Spleen (tissue), 11 donors: Measurements from ENCODE around the gene EVI5L. TPM values are rescaled to one million over a fixed set of nuclear protein-coding genes. Genes with fewer than 3 reads are reported as not detected.
A peak's percentile ranks its signal among the peaks of the same experiment; 100 is the strongest.

Experiments used
- DNase-seq: peaks from one replicate; pipeline ENCODE4 v3.0.0-alpha.2; 2020
- H3K27ac ChIP-seq, 8 donors: fragments of 200-600 bp; sonication (generic) in 7 of 8; 1 replicate in 4 of 8; 2 replicates in 4 of 8; pipeline versions ENCODE4 v1.5.0 to v1.8.0; 2016 to 2021; ENCODE audit warnings: inconsistent platforms in 4 of 8, mild to moderate bottlenecking in 4 of 8, moderate library complexity in 1 of 8
- H3K27me3 ChIP-seq, 7 donors: fragments of 200-600 bp; sonication (generic) in 6 of 7; replicated peaks in 1 of 7; 1 replicate in 4 of 7; 2 replicates in 3 of 7; pipeline versions ENCODE4 v1.5.0 to v1.8.0; 2016 to 2021; ENCODE audit warnings: inconsistent platforms in 3 of 7, mild to moderate bottlenecking in 1 of 7
- H3K36me3 ChIP-seq, 6 donors: fragments of 200-600 bp; sonication (generic) in 5 of 6; 1 replicate in 4 of 6; 2 replicates in 2 of 6; pipeline versions ENCODE4 v1.5.0 to v1.8.0; 2016 to 2021; ENCODE audit warnings: inconsistent platforms in 2 of 6
- H3K4me1 ChIP-seq, 6 donors: fragments of 200-600 bp; sonication (generic) in 5 of 6; 1 replicate in 3 of 6; 2 replicates in 3 of 6; pipeline versions ENCODE4 v1.5.0 to v1.8.0; 2016 to 2021; ENCODE audit warnings: inconsistent platforms in 3 of 6
- H3K4me3 ChIP-seq, 8 donors: fragments of 200-600 bp; sonication (generic) in 7 of 8; 1 replicate in 4 of 8; 2 replicates in 4 of 8; pipeline versions ENCODE4 v1.5.0 to v1.8.0; 2016 to 2021; ENCODE audit warnings: inconsistent platforms in 4 of 8, mild to moderate bottlenecking in 4 of 8, moderate library complexity in 2 of 8
- H3K9me3 ChIP-seq, 8 donors: fragments of 200-600 bp; sonication (generic) in 7 of 8; 1 replicate in 4 of 8; 2 replicates in 4 of 8; pipeline versions ENCODE4 v1.5.0 to v1.8.0; 2016 to 2021; ENCODE audit warnings: inconsistent platforms in 4 of 8
- CTCF ChIP-seq, 11 experiments: fragments of 200-600 bp in 7 of 11; fragments of 450-650 bp in 4 of 11; sonication (generic) in 4 of 11; IDR thresholded peaks in 8 of 11; conservative IDR thresholded peaks in 3 of 11; 1 replicate in 7 of 11; 2 replicates in 4 of 11; pipeline versions ENCODE4 v1.4.0 to v1.8.0; 2016 to 2021; ENCODE audit warnings: antibody characterized with exemption in 11 of 11, inconsistent platforms in 4 of 11, mild to moderate bottlenecking in 1 of 11
- POLR2A ChIP-seq, 3 donors: fragments of 450-650 bp; IDR thresholded peaks; one replicate each; pipeline ENCODE4 v1.5.1; 2017; ENCODE audit warnings: antibody characterized with exemption in 3 of 3, mild to moderate bottlenecking in 1 of 3
- POLR2AphosphoS5 ChIP-seq, 3 donors: sonication (generic); formaldehyde crosslinking; IDR thresholded peaks; one replicate each; pipeline ENCODE4 v1.5.1; 2017; ENCODE audit warnings: antibody characterized with exemption in 3 of 3
- WGBS, 5 donors: extraction: QIAGEN DNeasy Blood & Tissue Kit in 3 of 5; methylation state at CpG; one replicate each; pipeline versions ENCODE4 v1.1.5 to v1.1.7; 2013 to 2018; 5-methylcytosine and 5-hydroxymethylcytosine counted together
- intact Hi-C: fragments of 100-400 bp; cut with DNase I; formaldehyde crosslinking; loops from one replicate; pipeline ENCODE4 v1.15.0; 2023; ENCODE audit warnings: low total_unique reads
- polyA plus RNA-seq, 3 donors: library from polyadenylated mRNA; stranded (reverse); fragments of 200-250 nt; gene quantifications; one replicate each; pipeline ENCODE4 v1.2.1, GENCODE V29; 2013
- total RNA-seq, 7 donors: library from RNA; depleted of rRNA in 3 of 7; stranded (reverse); fragments of >200 nt in 3 of 7; fragmentation: NEBNext Ultra II Directional in 4 of 7; extraction: Animal tissue kit (Norgen Biotek cat#: 25700) in 4 of 7; gene quantifications; one replicate each; pipeline versions ENCODE4 v1.1.0 to v1.2.1, GENCODE V29; 2016 to 2021
- donor health status: healthy with polysubstance abuse.
- donor health status: DM: no; HTN: no; CAD: no; lungs with moderate emphysema.
- donor health status: DM: no; HTN: no; CAD: no.
- donor health status: Bipolar disorder and iron deficiency.
- donor health status: healthy.
- donor health status: DM: no; HTN: no; CAD: no.
- donor health status: DM: yes; HTN: yes; CAD: no.

EVI5L gene
- total and polyA plus RNA-seq, 10 donors = 3.7 to 22.8 (median 11.9) TPM

DNA sequence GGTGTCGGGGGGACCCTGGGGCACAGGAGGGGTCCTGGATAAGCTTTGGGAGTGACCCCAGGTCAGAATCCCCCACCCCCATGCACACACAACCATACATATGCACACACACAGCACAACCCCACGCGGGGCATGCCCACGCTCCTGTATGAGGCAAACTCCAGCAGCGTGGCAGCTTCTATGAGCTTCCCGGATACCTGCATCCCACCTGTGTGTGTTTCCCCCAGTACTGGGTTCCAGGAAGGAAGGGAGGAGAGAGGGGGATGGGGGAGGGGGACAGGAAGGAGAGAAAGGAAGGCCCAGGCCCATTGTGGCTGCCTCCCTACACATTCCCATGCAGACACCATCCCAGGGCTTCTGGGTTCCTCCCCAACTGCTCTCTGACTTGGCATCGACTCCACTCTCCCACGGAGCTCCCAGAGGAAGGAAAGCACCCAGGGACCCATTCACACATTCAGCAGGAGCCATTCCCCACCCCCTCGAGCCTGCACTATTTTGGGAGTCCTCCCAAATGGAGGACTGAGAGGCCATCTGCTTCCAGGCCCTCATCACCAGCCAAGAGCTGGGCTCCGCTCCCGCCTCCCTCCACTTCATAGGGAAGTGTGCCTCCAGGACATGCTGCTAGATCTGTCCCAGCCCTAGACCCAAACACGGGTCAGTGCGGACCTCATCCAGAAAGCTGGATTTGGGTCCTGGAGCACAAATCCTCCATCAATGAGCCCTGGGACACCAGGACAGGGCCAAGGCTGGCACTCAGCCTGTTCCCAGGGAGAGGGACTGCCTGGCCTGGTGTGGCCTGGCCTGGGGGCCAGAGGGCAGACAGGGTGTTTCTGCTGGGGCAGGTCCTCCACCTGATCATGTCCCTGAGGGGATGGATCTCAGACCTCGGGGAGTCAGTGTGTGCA is 30.9 kb downstream of the EVI5L start:
- Histone ChIP-seq H3K27me3 (peaks cover 2 to 100% (median 64%) of the 10 kb centered on the region in 7 donors), H3K4me3 (no peak overlapping the region), H3K27ac (no peak overlapping the region), H3K4me1 (peaks cover 8 to 44% (median 22%) of the 10 kb centered on the region in 6 donors), H3K36me3 (peaks cover 0 to 56% (median 0%) of the 10 kb centered on the region in 6 donors), H3K9me3 (no peaks in the 10 kb centered on the region)
- WGBS, 5 donors = 75 to 83% (median 78%) methylated on average over 9 to 14 of the region's 14 CpGs
- no peak for DNase-seq
- TF ChIP-seq CTCF (IDR thresholded peaks at IDR 0.05 in 8 of 11, conservative IDR thresholded peaks at IDR 0.05 in 3 of 11) (no peak), POLR2A (IDR thresholded peaks at IDR 0.05) (no peak), POLR2AphosphoS5 (IDR thresholded peaks at IDR 0.05) (no peak)
- intact Hi-C loops = no loop called here

GRCh38 chr19:7861619-7862412 is 31.8 kb downstream of the EVI5L start:
- intact Hi-C loops = no loop called here

DNA sequence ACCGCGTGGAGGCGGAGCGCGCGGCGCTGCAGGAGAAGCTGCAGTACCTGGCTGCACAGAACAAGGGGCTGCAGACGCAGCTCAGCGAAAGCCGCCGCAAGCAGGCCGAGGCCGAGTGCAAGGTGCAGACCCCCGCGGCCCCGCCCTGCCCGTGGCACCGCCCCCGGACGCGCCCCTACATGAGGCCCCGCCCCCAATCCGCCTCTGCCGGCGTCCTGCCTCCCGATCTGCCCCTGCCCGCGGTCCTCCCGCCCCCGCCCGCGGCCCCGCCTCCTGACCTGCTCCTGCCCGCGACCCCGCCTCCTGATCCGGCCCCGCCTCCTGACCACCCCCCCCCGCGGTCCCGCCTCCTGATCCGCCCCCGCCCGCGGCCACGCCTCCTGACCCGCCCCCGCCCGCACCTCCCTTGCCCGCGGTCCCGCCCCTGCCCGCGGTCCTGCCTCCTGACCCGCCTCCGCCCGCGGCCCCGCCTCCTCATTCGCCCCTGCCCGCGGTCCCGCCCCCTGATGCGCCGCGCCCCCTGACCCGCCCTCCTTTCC is 32.5 kb downstream of the EVI5L start:
- Histone ChIP-seq H3K27me3 (peaks cover 2 to 100% (median 65%) of the 10 kb centered on the region in 7 donors), H3K27ac (no peak overlapping the region), H3K36me3 (peaks cover 0 to 50% (median 0%) of the 10 kb centered on the region in 6 donors), H3K4me3 (peak overlapping the region in 7 of 8 donors; percentile 17 to 65 (median 34)), H3K9me3 (no peaks in the 10 kb centered on the region), H3K4me1 (peaks cover 8 to 44% (median 22%) of the 10 kb centered on the region in 6 donors)
- intact Hi-C loops = no loop called here
- 2 to 20% (median 3%) methylated on average over 2 to 66 of the region's 67 CpGs for WGBS, 5 donors
- DNase-seq = peak; percentile 87
- TF ChIP-seq CTCF (IDR thresholded peaks at IDR 0.05 in 8 of 11, conservative IDR thresholded peaks at IDR 0.05 in 3 of 11) = no peak
- no peak for TF ChIP-seq POLR2A (IDR thresholded peaks at IDR 0.05)
- no peak for TF ChIP-seq POLR2AphosphoS5 (IDR thresholded peaks at IDR 0.05)

More at GRCh38 chr19:7861619-7862412, 31.8 kb downstream of the EVI5L start:
- H3K27ac ChIP-seq = no peak overlapping the region
- peaks cover 0 to 50% (median 0%) of the 10 kb centered on the region in 6 donors for H3K36me3 ChIP-seq
- peak overlapping the region in 7 of 8 donors; percentile 17 to 65 (median 34) for H3K4me3 ChIP-seq
- H3K27me3 ChIP-seq = peaks cover 2 to 100% (median 65%) of the 10 kb centered on the region in 7 donors
- no peak for DNase-seq
- H3K4me1 ChIP-seq = peaks cover 8 to 44% (median 22%) of the 10 kb centered on the region in 6 donors
- no peaks in the 10 kb centered on the region for H3K9me3 ChIP-seq
- TF ChIP-seq CTCF (IDR thresholded peaks at IDR 0.05 in 8 of 11, conservative IDR thresholded peaks at IDR 0.05 in 3 of 11) (no peak), POLR2AphosphoS5 (IDR thresholded peaks at IDR 0.05) (peak in 1 of 3 donors; percentile 14), POLR2A (IDR thresholded peaks at IDR 0.05) (no peak)
- WGBS, 5 donors = 0 to 44% (median 24%) methylated on average over 5 to 63 of the region's 63 CpGs
